Measurements from ENCODE around the gene RRBP1.

Gene RRBP1

DNA sequence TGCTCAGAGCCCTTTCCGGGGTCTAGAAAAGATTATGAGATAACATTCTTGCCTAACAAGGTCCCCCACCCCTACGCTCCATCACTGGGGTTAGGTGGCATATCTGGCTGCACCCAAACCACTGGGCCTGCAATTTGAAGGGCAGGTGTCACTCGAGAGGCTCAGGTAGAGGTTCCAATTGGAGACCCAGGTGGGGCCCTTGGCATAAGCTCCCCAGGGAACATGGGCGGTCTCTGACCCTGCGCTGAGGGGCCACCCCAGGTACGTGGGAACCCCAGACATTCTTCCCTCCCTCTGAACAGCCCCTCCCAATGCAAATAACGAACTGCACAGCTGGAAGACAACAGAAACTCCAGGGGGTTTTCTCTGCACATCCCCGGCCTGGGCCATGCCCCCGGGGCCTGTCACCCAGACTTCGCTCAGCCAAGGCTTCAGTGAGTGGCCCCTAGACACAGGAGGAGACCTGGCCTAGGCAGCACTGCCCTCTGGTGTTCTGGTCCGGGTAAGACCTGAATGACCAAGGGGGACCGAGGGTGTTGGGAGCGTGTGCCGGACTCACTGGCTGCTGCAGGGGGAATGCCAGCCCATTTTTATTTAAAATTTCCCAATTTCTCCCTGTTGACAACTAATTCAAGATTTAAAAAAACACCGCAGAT, 64.7 kb downstream of the RRBP1 start:
- no peak for DNase-seq

DNA sequence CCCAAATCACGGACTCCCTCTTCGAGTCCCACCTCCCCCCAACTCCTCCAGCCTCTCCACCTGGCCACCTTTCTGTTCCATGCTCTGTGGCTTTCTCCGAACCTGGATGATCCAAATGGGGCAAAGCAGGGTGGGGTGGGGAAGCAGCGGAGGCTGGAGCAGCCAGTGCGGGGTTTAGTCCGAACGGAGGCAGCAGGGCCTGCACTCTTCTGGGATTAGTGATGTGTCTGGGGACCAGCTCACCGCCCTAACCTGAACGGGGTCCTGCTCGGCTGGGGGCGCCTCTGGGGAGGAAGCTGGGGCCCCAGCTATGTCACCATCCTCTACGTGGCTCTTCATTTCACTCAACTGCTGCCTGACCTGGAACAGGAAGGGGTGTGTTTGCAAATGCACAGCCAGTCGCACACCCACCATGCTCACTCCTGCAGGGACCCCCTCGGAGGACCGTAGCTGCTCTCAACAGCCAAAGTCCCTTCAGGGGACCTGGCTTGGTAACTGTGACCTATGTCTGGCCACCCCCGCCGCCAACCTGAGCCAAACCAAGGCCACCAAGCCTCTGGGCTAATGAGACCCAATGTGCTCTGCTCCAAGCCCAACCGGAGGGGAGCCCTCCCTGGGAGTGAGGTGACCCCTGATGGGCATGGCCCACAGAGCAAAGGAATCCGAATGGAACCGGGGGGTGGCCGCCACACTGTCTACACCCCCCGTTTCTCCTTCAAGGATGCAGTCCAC, 65.4 kb downstream of the RRBP1 start:
- no peak for DNase-seq

DNA sequence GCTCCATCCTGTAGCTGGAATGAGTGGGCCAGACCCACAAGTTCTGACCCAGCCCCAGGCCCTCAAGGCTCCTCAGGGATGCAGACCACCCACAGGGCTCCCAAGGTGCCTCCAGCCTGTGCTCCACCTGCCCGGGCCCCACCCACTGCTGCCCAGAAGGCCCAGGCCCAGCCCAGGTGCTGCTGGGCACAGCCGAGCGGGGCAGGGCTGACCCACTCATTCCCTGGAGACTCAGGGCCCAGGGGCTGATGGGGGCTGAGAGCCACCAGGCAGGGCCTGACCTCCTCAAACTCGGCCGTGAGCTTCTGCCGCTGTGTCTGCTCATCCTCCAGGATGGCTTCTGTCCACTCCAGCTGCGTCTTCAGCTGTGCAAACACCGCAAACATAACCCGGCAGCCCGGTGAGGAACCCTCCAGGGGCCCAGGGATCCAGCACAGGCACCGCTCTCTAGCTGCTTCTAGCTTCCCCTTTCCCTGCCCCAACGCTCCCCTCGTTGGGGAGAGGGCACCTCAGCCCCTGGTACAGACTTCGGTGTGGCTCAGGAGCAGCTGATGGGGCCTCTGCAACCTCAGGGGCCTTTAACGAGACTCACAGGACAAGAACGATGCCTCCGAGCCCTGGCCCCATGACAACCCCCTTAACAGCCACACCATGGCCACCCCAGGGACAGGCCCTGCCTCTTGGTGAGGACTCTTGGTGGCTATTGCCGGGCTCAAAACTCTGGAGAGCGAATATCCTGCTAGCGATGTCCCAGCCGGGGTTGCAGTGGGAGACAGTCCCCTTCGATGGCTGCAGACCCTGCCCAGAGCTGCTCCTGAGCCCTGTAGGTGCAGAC, 66.2 kb downstream of the RRBP1 start:
- no peak for DNase-seq

- no peak for DNase-seq
These were observed 67.0 kb downstream of the RRBP1 start for GRCh38 chr20:17614812-17615644.

GRCh38 chr20:17614176-17614811, 67.7 kb downstream of the RRBP1 start:
- DNase-seq = no peak

DNA sequence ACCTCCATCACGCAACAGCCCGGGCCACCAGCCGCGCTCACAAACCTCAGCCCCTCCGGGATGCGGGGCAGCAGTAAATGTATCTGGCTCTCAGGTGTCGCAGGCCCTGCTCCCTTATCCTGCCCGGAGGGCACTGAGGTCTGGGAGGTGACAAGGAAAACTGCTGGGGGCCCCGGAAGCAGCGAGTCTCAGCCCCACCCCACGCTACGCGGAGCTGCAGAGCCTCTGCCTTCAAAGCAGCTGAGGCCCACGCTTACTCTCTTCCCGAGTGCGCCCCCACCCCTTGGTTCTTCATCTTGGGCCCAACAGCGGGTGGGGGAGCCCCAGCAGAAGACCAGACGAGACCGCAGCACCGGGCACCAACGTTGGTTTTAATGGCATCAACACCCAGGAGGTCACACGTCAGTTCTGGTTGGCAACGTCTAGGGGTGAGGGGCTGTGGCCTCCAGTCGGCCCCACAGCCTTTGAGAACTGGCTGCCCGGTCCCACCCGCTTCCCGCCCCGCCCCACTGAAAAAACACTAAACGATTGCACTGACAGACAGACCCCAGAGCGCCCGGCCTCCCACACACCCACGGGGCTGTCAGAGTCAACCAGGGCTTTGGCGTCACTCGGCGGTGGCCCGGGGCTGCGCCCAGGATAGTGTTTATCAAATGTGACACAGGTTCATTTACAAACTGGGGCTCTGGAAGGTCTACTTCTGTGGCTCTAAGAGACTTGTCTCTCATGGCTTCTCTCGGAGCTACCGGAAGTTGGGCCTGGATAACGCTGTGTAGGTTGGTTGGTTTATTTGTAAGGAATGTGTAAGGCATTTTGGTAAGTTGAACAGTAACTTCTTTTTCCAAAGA, 68.5 kb downstream of the RRBP1 start:
- no peak for DNase-seq

DNA sequence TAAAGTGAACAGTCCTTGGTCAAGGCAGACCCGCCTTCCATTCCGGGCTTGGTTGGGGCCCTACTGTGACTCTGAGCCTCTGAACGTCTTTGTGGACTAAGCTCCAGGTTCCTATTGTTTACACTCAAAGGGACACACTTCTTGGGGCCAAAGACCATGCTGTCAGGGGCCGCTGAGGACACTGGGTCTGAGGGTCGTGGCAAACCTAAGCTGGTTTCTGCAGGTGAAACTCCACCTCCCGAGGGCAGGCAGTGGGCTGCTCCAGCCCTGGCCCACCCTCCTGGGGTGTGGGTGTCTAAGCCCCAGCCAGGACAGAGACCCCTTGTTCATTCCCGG, 69.1 kb downstream of the RRBP1 start:
- DNase-seq = no peak

DNA sequence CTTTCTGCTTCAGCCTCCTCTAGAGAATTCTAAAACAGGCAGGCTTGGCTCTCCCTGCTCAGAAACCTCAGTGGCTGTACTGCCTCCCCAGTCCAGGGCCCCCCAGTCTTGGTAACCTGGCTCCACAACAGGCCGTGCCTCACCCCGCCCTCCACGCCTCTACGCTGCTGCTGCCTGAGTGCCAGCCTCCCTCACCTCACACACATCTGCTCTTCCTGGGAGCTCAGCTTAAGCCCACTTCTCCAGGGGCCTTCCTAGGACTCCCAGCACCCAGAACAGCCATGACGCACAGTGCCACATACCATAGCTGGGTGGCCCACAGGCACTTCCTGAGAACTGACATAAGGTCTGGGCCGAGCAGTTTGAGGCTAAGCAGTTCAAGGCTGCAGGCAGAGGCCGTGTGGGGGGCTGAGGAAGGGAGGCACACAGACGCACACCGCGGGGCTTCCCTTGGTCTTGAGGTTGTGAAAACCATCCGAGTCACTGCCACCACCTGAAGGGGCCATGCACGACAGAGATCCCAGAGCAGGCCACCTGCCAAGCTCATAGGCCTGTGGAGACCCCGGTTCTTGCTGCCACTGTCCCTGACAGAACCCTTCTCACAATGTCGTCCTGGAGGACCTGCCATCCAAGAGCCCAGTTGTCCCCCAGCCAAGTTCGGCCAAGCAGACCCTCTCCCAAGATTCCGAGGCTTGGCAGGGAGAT, 69.6 kb downstream of the RRBP1 start:
- DNase-seq = peak; percentile 31

- no peak for DNase-seq
These were observed 70.3 kb downstream of the RRBP1 start for GRCh38 chr20:17611540-17612286.

DNA sequence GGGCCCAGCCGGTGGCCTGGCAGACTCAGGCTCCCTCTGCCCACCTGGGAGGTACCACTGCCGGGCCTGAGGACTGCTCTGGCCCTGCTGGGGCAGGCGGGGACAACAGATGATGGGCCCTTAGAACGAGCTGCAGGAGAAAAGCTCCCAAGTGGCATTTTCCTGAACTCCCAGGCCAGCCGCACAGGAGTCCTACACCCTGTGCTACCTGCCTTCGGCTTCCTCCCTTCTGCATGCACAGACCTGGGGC, 70.8 kb downstream of the RRBP1 start:
- no peak for DNase-seq

GRCh38 chr20:17610566-17611289, 71.3 kb downstream of the RRBP1 start:
- peak; percentile 54 for DNase-seq

DNA sequence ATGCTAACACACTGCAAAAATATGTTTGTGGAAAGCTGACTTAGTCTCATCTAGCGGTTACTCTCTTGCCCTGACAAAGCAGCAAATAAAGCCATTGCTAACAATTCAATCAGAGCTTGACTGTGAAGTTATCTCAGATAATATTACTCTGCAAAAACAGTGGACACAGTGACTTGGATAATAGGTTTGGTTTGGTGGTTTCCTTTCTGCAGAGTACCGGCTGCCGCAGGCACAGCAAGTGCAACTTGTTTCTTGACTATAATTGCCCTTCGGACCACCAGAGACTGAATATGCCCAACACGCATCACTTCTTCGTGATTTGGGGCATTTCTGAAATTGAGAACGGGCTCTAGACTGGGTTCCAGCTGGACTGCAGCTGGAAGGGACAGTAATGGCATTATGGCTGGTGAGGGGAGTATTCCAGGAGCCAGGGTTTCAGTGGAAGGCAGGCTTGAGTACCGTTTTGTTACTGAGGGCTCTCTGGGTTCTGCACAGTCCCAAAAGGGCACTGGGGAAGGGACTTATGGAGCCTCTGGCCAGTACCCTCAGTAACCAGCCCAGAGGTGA, 72.1 kb downstream of the RRBP1 start:
- no peak for DNase-seq

DNA sequence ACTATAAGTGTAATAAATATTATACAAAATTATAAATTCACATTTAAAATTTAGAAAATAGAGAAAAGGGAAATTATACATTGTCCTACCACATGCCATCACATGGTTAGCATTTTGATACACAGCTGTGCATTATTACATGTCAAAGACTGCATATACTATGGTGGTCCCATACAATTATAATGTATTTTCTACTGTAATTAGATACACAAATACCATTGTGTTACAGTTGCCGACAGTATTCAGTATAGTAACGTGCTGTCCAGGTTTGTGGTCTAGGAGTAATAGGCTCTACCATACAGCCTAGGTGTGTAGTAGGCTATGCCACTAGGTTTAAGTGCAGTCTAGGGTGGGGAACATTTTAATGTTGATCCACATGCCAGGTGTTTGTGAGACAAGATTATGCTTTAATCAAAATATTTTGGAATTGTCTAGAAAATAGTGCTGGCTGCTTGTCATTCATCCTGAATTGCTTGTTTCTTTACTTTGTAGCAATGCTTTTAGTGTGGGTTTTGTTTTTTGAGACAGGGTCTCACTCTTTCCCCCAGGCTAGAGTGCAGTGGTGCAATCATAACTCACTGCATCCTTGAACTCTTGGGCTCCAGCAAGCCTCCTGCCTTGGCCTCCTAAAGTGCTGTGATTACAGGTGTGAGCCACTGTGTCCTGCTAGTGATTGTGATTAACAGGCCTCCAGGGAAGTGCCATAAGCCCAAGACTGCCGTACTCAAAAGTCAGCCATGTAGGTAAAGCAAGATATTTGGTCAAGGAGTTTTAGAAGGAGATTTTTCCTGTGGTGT, 73.1 kb downstream of the RRBP1 start:
- DNase-seq = no peak

DNA sequence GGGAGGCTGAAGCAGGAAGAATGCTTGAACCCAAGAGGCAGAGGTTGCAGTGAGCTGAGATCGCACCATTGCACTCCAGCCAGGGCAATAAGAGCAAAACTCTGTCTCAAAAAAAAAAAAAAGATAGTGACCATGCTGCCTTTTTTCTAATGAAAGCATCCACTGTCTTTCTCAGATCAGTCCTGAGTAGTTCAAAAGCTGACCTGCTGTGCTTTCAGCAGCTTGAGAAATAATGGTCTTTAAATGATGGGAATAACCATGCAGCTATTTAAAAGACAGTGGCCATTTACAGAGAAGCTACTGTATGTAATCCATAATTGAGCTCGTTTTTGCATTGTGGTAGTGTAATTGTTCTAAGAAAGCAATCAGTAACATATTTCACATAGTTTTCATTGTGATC, 76.0 kb downstream of the RRBP1 start:
- no peak for DNase-seq

DNA sequence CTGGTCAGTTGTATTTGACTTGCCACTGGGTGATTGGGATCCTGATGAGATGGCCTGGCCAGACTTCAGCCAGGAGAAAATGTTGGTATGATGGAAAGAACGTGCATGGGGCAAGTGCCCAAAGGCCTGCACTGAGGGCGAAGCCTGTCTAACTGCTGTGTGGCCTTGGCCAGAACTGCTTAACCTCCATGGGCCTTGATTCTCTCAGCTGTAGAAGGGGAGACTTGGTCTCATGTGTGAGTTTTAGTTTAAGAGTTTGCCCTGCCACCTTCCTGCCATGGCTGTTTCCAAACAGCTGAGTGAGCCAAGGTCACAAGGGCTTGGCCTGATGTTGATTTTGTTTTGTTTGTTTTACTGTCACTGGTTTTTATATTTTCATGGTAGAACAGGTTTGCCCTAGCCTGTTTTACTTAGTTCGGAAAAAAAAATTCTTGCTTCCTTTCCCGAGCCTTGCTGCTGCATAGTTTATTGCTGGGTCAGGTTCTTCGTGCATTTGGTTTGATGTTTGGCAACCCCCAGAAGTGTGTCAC, 76.8 kb downstream of the RRBP1 start:
- DNase-seq = no peak

- DNase-seq = no peak
These were observed 79.5 kb downstream of the RRBP1 start for GRCh38 chr20:17602493-17602892.

- DNase-seq = no peak
These were observed 80.1 kb downstream of the RRBP1 start for GRCh38 chr20:17601957-17602356.

- no peak for DNase-seq
These were observed 84.0 kb downstream of the RRBP1 start for GRCh38 chr20:17598013-17598550.
